ENCODE results near the gene TRAIP.
"Not testable (repeated sequence)": the region's sequence is repeated elsewhere in the genome, so short reads cannot be mapped to it uniquely, and the experiment has no call there.

TRAIP gene

GRCh38 chr3:49873623-49874022 is 17.3 kb upstream of the TRAIP start:
- no peak for DNase-seq

- no peak for DNase-seq
These were observed 16.5 kb upstream of the TRAIP start for GRCh38 chr3:49872801-49873281.

GRCh38 chr3:49871531-49872153 is 15.3 kb upstream of the TRAIP start:
- no peak for DNase-seq

GRCh38 chr3:49869525-49870126 is 13.3 kb upstream of the TRAIP start, which contains the start of gene CAMKV:
TSS of gene CAMKV (minus strand) at chr3:49869906. CDS start at chr3:49862388, 7,518 bp downstream.
- DNase-seq: peak; percentile 32

- no peak for DNase-seq
These were observed 12.6 kb upstream of the TRAIP start for GRCh38 chr3:49868862-49869466.

GRCh38 chr3:49867871-49868321 is 11.5 kb upstream of the TRAIP start:
- no peak for DNase-seq

DNA sequence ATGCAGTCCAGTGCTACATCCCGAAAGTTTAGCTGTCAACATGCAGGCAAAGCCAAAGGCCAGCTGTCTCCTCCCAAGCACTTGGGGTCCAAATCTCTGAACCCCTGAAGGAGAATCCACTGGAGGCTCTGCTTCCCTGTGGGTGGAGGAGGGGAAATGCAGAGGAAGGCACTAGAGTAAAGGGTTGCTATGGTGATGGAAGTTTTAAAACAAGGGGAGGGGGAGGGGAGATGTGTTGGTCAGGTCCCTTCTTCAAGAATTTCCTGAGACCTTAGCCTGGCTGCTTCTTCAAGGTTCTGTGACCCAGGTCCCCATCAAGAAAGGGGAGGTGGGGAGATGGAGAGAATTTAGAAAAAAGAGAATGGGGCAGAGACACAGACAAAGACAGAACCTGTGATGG is 11.0 kb upstream of the TRAIP start:
- no peak for DNase-seq

GRCh38 chr3:49865198-49865784 is 8.9 kb upstream of the TRAIP start:
- no peak for DNase-seq

DNA sequence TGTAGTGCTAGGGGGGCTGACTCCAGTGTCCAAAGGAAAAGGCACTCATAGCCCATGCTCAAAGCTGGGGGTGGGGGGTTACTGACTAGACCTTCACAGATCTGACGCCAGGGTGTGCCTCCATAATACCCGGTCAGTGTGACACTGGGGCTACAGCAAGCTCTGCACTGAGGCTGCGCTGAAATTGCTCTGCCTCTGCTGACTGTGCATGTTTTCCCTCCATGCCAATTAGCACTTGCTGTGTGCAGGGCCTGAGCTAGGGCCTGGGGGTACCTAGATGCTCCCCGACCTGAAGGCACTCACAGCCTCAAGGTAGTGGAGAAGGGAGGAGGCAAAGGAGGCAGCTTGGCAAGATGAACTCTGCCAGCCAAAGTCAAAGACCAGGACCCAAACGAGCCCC is 8.1 kb upstream of the TRAIP start:
- DNase-seq: no peak

DNA sequence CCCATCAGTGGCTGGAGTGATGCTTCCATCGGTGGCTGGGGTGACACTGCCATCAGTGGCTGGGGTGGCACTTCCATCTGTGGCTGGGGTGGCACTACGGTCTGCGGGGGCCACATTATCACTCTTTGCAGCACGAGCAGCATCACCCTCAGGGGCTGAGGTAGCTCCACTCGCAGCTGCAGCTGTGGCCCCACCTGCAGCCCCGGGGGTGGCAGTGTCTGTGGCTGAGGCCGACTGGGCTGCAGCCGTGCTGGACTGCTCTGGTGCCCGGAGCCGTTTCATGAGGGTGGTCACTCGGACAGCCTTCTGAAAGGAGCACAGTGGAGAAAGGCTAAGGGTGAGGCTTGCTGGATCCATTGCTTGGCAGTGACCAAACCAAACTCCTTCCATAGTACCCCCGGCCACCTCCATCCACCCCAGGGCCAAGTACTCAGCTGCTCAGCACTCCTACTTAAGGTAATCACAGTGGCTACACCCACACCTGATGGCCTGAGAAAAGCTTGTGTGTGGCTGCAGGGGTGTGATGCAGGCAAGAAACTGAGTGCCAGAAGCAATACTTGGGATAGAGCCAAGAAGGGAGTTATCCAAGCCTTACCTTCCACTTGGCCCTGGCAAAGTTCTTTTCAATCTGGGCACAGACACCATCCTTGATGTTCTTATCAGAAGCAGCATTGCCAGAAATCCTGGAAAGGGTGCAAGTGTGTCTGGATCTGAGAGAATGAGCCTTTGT is 3.4 kb upstream of the TRAIP start:
- DNase-seq: no peak

DNA sequence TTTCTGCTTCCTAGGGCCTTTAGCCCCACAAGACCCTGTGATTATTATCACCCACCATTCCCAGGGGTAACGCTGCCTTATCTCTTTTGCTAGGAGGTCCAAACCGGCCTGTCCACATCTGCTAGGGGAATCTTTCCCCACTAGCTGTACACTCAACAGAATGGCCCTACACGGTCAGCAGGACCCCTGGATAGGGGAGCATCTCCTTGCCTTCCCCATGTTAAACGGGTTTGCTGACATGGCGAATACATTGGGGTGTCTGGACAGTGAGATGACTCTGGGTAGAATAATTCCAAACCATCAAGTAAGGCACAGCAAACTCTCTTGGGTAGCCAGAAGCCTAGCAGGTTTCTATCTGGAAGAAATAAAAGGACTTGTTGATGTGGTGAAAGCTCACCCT is 702 bp downstream of the TRAIP start:
- no peak for DNase-seq

- DNase-seq: no peak
These were observed 10.7 kb downstream of the TRAIP start for GRCh38 chr3:49845694-49846093.

GRCh38 chr3:49844464-49845183 is 11.7 kb downstream of the TRAIP start:
- DNase-seq: no peak

- DNase-seq: no peak
These were observed 13.4 kb downstream of the TRAIP start for GRCh38 chr3:49842843-49843517.

GRCh38 chr3:49841806-49842205 is 14.6 kb downstream of the TRAIP start:
- no peak for DNase-seq

DNA sequence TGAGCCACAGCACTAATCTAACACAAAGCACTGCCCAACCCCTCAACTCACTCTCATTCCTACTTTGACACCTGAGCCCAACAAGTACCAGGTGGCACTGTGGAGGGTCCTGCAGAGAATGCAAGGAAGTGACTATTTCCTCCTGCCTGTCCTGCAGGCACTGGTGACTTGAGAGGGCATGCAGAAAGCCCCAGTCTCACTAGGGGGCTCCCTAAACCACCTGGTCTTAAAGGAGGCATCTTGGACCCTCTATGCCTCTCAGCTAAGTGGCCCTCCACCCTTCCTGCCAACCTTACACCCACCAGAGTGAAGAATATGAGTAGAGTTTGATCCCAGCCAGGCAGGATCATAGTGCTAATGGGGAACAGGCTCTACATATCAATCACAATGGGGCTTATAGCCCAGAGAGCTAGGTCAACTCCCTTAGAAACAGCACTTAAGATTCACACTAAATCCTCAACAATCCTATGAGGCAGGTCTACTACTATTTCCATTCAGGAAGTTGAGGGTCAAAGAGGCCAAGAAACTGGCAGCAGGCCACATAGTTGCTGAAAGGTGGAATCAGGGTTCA is 15.2 kb downstream of the TRAIP start:
- no peak for DNase-seq

GRCh38 chr3:49840388-49840787 is 16.0 kb downstream of the TRAIP start:
- DNase-seq: no peak

DNA sequence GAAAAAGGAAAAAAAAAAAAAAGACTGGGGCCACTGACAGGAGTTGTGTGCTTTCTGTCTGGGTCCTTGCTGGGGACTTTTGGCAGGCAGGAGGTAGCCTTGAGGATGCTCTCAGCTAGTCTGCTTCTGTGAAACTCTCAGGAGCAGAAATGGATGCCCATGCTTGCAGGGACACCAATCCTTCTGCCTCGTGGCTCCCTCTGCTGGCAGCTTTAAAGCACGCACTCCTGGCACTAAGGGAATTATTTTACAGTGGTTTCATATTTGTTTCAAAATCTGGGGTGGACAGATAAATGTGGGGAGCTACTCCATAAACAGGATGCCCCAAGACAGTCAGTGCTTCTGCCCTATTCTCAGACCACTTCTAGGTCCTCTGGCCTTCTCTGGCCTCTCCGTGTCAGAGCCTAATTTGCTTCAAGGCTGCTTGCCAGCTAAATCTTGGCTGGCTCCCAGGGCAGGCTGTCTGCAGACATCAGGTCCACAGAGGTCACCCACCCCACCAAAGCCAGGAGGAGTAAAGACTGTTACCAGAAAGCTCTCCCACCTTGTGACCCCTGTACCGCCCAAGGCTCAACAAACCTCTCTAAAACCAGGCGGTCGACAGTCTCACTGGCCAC is 17.1 kb downstream of the TRAIP start:
- peak; percentile 80 for DNase-seq

GRCh38 chr3:49831341-49831740 is 25.0 kb downstream of the TRAIP start:
- DNase-seq: no peak

DNA sequence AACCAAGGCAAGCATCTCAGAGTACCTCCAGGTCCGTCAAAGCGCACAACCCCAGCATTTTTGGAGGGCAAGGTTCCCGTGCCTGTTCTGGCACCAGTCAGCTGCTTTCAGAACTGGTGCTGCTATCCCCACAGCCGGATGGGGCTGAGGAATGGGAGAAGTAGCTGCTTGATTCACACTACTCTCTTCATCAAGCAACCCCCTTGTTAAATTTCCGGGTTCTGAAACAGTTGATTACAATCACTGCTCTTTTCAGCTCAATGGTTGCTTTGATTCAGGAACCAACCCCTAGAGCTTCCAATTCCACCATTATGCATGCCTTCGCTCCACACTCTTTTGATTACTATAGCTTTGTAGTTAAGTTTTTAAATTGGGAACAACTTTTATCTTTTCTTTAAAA is 30.3 kb downstream of the TRAIP start:
- DNase-seq: no peak

- not testable (repeated sequence) for DNase-seq
These were observed 33.2 kb downstream of the TRAIP start for GRCh38 chr3:49823131-49823530.
